Measurements from ENCODE around the gene SLC22A12.

GRCh38 chr11:64605244-64605560 lies 14.2 kb downstream of the SLC22A12 start:
- TF ChIP-seq EZH2 (IDR thresholded peaks at IDR 0.05) (no peak), CTCF (IDR thresholded peaks at IDR 0.05) (no peak)

Data from neural progenitor cell (in vitro differentiated cells).